Kidney (tissue), 14 donors: ENCODE measurements around the gene LRIT2. TPM values are rescaled to one million over a fixed set of nuclear protein-coding genes. Genes with fewer than 3 reads are reported as not detected.
A peak's percentile ranks its signal among the peaks of the same experiment; 100 is the strongest.

Experiments
- DNase-seq, 5 donors: peaks; one replicate each; pipeline ENCODE4 v3.0.0-alpha.2; 2013 to 2020
- FAIRE-seq: peaks from 2 replicates; lab custom pipeline; 2012; peaks lifted over from hg19 to GRCh38; lab: Jason Lieb, UNC
- H3K27ac ChIP-seq, 2 donors: one replicate each; pipeline ENCODE4 v1.7.0; 2013; ENCODE audit warnings: low read depth in 2 of 2, low read length in 2 of 2, inconsistent platforms in 1 of 2
- H3K27me3 ChIP-seq: one replicate; pipeline ENCODE4 v1.7.1; 2013; ENCODE audit warnings: low read length, inconsistent platforms; ENCODE audit not compliant: control insufficient read depth, insufficient read depth
- H3K36me3 ChIP-seq, 3 donors: one replicate each; pipeline versions ENCODE4 v1.7.0 to v1.7.1; 2013; ENCODE audit warnings: low read length in 3 of 3, control low read depth in 1 of 3, inconsistent platforms in 1 of 3; ENCODE audit not compliant: insufficient read depth in 3 of 3, control insufficient read depth in 2 of 3
- H3K4me1 ChIP-seq, 3 donors: one replicate each; pipeline versions ENCODE4 v1.7.0 to v1.7.1; 2013; ENCODE audit warnings: low read length in 3 of 3, inconsistent platforms in 1 of 3, low read depth in 1 of 3; ENCODE audit not compliant: control insufficient read depth in 2 of 3, insufficient read depth in 2 of 3
- H3K4me3 ChIP-seq, 3 donors: one replicate each; pipeline versions ENCODE4 v1.7.0 to v1.8.1; 2013; ENCODE audit warnings: low read length in 3 of 3, control low read depth in 1 of 3, inconsistent platforms in 1 of 3
- H3K9ac ChIP-seq, 3 donors: one replicate each; pipeline versions ENCODE4 v1.7.0 to v1.7.1; 2013; ENCODE audit warnings: low read length in 3 of 3, control low read depth in 1 of 3, inconsistent platforms in 1 of 3
- H3K9me3 ChIP-seq, 3 donors: one replicate each; pipeline versions ENCODE4 v1.7.0 to v1.7.1; 2013; ENCODE audit warnings: low read length in 3 of 3, control low read depth in 1 of 3, inconsistent platforms in 1 of 3; ENCODE audit not compliant: control insufficient read depth in 2 of 3, insufficient read depth in 1 of 3
- intact Hi-C: fragments of 100-400 bp; cut with DNase I; formaldehyde crosslinking; loops from one replicate; pipeline ENCODE4 v1.11.1; 2022
- polyA plus RNA-seq: library from polyadenylated mRNA; stranded (reverse); fragments of 350-450 nt; fragmentation: Illumina TruSeq; extraction: RNeasy Lipid Tissue Mini Kit (QIAGEN cat#74804); gene quantifications from one replicate; pipeline ENCODE4 v1.2.3, GENCODE V29; 2014; ENCODE audit warnings: low read depth, low replicate concordance; ENCODE audit not compliant: insufficient read depth
- total RNA-seq: library from RNA; stranded (reverse); fragmentation: NEBNext Ultra II Directional; extraction: Animal tissue kit (Norgen Biotek cat#: 25700); gene quantifications from one replicate; pipeline ENCODE4 v1.2.1, GENCODE V29; 2021
- TF ChIP-seq, protein P1 (sequence below): IDR thresholded peaks from 3 replicates; pipeline ENCODE4 v1.5.1; 2012; ENCODE audit warnings: mild to moderate bottlenecking, moderate library complexity, borderline replicate concordance; ENCODE audit not compliant: insufficient read depth; ENCODE audit errors: extremely low read depth
- donor health status: control.
- donor health status: control.
- donor health status: control.
- donor health status: control.
- donor health status: control.
- donor health status: DM: yes; HTN: yes; CAD: no.
- donor health status: Normal renal cell carcinoma (clear cell type).

The LRIT2 gene
- total and polyA plus RNA-seq, 2 donors from 2014 or later: not detected

DNA sequence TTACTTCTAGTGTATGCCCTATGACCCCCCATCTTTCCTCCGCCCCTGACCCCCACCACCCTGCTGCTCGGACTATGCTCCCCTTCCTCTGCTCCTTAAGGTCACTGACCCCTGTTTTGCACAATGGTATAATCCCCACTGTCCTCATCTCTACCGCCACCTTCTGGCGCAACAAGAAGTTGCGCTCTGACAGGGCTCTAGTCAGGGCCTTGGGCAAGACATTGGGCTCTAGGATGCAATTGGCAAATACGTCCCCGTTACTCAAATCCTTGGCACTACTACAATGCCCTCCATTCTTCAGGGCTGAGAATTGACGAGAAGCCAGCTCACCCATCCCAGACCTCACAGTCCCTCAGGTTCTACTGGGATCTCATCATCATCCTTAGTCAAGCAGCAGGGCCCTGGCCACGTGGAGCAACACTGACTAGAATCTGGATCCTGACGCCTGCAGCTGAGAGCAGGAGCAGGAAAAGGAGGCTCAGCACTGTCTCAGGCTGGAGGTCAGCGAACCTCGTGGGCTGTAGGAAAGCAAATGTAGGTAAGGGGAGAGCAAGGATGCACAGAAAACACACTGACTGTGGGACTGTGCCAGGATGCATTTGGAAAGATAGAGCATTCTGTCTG lies 10.6 kb downstream of the LRIT2 start:
- no peak for DNase-seq
- H3K4me3 ChIP-seq: no peak overlapping the region
- no peaks in the 10 kb centered on the region for H3K36me3 ChIP-seq
- H3K4me1 ChIP-seq: no peaks in the 10 kb centered on the region
- H3K27ac ChIP-seq: no peak overlapping the region
- TF ChIP-seq, protein P1, sequence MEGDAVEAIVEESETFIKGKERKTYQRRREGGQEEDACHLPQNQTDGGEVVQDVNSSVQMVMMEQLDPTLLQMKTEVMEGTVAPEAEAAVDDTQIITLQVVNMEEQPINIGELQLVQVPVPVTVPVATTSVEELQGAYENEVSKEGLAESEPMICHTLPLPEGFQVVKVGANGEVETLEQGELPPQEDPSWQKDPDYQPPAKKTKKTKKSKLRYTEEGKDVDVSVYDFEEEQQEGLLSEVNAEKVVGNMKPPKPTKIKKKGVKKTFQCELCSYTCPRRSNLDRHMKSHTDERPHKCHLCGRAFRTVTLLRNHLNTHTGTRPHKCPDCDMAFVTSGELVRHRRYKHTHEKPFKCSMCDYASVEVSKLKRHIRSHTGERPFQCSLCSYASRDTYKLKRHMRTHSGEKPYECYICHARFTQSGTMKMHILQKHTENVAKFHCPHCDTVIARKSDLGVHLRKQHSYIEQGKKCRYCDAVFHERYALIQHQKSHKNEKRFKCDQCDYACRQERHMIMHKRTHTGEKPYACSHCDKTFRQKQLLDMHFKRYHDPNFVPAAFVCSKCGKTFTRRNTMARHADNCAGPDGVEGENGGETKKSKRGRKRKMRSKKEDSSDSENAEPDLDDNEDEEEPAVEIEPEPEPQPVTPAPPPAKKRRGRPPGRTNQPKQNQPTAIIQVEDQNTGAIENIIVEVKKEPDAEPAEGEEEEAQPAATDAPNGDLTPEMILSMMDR: peak; percentile 31
- no peak overlapping the region for H3K9ac ChIP-seq
- H3K27me3 ChIP-seq: no peaks in the 10 kb centered on the region
- intact Hi-C loops: no loop called here
- peaks cover 0 to 3% (median 0%) of the 10 kb centered on the region in 3 donors for H3K9me3 ChIP-seq
- no peak for FAIRE-seq

DNA sequence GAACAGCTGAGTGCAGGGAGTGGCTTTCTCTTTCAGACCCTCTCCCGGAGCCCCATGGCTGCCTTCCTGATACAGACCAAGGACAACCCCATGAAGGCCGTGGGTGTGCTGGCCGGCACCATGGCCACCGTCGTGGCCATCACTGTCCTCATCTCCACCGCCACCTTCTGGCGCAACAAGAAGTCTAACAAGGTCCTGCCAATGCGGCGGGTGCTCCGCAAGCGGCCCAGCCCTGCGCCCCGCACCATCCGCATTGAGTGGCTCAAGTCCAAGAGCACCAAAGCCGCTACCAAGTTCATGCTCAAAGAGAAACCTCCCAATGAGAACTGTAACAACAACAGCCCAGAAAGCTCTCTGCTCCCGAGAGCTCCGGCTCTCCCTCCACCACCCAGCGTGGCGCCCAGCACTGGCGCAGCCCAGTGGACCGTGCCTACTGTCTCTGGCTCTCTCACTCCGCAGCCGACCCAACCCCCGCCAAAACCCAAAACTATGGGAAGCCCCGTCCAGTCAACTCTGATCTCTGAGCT lies 11.2 kb downstream of the LRIT2 start:
- DNase-seq (no peak), FAIRE-seq (no peak)
- intact Hi-C loops: no loop called here
- no peak overlapping the region for H3K27ac ChIP-seq
- H3K36me3 ChIP-seq: no peaks in the 10 kb centered on the region
- no peaks in the 10 kb centered on the region for H3K9me3 ChIP-seq
- TF ChIP-seq, protein P1: no peak
- H3K4me1 ChIP-seq: no peaks in the 10 kb centered on the region
- H3K27me3 ChIP-seq: no peaks in the 10 kb centered on the region
- no peak overlapping the region for H3K9ac ChIP-seq
- H3K4me3 ChIP-seq: no peak overlapping the region

DNA sequence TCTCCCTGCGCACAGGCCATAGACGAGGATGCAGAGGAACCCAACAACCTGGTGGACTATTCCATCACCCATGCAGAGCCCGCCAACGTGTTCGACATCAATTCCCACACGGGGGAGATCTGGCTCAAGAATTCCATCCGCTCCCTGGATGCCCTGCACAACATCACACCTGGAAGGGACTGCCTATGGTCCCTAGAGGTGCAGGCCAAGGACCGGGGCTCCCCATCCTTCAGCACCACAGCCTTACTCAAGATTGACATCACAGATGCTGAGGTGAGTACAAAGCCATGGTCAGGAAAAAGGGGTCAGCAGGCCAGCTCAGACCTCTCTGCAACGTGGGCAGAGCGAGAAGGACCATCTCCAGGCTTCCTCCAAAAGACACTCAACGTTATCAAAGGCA lies 12.3 kb downstream of the LRIT2 start:
- Histone ChIP-seq H3K9me3 (no peaks in the 10 kb centered on the region), H3K9ac (no peak overlapping the region), H3K4me3 (no peak overlapping the region), H3K27me3 (no peaks in the 10 kb centered on the region), H3K36me3 (no peaks in the 10 kb centered on the region), H3K27ac (no peak overlapping the region), H3K4me1 (no peaks in the 10 kb centered on the region)
- TF ChIP-seq, protein P1: no peak
- intact Hi-C loops: no loop called here
- FAIRE-seq: no peak
- no peak for DNase-seq

DNA sequence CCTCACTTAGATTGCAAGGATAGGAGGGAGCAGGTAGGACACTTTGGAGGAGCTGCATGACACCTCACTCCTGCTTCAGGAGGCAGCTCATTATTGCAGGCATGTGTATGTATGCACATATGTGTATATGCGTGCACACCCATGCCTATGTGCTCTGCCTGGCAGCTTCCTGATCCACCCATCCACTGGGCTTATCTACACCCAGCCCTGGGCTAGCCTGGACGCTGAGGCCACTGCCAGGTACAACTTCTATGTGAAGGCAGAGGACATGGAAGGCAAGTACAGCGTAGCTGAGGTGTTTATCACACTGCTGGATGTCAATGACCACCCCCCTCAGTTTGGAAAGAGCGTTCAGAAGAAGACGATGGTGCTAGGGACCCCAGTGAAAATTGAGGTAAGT lies 13.3 kb downstream of the LRIT2 start:
- H3K4me3 ChIP-seq: no peak overlapping the region
- H3K4me1 ChIP-seq: no peaks in the 10 kb centered on the region
- TF ChIP-seq, protein P1: no peak
- H3K27me3 ChIP-seq: no peaks in the 10 kb centered on the region
- no peak overlapping the region for H3K27ac ChIP-seq
- DNase-seq (no peak), FAIRE-seq (no peak)
- H3K9me3 ChIP-seq: no peaks in the 10 kb centered on the region
- H3K36me3 ChIP-seq: no peaks in the 10 kb centered on the region
- intact Hi-C loops: no loop called here
- no peak overlapping the region for H3K9ac ChIP-seq
